NCI-H1436 treated with DMSO at 0.1 percent for 48 hours (cell line): ENCODE measurements around the gene PLAGL1.
"Not testable (repeated sequence)": the region's sequence is repeated elsewhere in the genome, so short reads cannot be mapped to it uniquely, and the experiment has no call there.

ENCODE experiments used
- DNase-seq: peaks from one replicate; lab custom pipeline; 2025; lab: John Stamatoyannopoulos, UW

PLAGL1 gene

DNA sequence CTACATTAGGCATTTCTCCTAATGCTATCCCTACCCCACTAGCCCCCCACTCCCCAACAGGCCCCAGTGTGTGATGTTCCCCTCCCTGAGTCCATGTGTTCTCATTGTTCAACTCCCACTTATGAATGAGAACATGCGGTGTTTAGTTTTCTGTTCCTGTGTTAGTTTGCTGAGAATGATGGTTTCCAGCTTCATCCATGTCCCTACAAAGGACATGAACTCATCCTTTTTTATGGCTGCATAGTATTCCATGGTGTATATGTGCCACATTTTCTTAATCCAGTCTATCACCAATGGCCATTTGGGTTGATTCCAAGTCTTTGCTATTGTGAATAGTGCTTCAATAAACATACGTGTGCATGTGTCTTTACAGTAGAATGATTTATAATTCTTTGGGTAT, 1.6 kb upstream of the PLAGL1 start:
- DNase-seq: not testable (repeated sequence)

DNA sequence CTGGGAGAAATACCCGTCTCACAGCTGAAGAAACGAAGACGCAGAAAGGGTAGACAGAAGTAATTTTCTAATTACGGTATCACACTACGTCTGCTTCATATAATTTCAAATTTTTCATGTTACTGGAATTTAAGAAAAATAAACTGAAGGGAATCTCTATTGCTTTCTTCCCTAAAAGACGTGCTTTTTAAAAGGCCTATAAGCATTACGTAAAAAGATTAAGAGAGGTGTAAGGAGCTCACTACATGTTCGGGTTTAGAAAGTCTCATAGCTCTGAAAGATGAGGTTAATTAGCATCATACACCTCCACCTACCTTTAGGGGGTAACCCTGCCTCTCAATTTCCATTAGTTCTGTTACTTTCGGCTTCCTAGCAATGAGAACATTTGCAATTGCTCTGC, 787 bp upstream of the PLAGL1 start:
- DNase-seq: no peak

DNA sequence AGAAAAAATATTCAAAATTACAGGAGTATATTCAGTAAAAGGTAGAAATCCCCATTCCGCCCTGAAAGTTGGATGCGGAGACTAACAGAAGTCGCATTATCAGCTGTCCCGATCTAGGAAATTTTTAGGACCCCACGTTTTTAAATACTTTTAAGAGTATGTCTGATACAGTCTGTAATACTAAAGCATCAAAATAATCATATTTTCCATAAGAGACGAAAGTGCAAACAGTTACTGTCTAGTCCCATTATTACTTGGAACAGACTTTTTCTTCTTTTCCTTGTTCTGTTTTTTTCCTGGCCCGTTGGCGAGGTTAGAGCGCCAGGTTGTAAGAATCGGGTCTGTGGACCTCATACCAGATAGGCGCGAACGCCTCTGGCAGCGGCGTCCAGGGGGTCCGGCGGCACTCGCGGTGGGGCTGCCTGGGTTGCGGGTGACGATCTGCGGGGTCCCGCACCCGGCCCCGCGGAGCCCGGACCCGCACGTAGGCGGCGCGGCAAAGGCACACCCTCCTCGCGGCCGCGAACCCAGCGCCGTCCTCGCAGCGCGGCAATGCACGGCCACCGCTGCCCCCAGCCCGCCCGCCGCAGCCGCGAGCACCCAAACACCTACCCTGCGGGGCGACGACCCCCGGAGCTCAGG, 460 bp downstream of the PLAGL1 start:
- DNase-seq: no peak

DNA sequence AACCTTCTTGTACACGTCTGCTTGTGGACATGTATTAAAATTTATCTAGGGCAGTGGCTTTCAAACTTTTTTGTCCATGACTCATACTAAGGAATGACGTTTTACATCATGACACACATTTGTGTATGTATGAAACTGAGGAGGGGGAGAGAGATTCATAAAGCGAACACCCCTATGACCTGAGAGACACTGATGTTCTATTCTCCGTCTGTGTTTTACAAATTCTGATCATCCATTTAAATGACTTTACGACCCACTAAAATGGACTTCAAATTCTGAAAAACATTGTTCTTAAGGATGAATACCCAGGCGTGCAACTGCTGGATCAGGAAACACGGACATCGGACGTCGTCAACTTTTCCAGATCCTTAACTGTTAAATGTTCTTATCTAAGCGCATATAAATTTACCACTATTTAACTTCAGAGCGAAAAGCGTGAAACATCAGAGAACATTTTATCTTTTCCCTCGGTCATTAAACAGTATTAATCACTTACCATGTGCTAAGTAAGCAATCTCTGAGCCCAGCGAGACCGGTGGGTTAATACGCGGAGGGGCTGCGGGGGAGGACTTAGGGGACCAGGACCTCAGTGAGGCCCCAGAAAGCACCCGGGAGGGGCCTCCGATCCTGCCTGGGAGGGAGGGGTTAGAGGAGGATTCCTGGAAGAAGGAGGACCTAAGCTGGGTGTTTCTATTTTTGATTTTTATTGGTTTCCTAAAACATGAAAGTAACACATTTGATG, 1.2 kb downstream of the PLAGL1 start:
- no peak for DNase-seq

DNA sequence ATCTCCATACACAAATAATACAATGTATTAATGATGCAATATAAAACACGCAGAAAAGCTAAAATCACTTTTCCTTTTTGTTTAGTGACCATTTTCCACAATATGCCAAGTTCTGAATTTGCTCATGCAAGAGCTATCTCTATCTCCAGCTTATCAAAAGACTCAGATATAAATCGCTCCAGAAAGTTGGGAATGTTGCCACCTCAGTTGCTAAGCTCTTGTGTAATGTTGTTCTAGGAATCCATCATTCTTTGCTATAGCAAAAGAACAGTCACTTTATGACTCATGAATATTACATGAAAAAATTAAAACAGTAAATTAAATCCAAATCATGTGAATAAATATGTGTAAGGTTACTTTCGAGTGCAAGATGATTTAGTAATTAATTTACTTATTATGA, 8.7 kb downstream of the PLAGL1 start:
- DNase-seq: no peak

DNA sequence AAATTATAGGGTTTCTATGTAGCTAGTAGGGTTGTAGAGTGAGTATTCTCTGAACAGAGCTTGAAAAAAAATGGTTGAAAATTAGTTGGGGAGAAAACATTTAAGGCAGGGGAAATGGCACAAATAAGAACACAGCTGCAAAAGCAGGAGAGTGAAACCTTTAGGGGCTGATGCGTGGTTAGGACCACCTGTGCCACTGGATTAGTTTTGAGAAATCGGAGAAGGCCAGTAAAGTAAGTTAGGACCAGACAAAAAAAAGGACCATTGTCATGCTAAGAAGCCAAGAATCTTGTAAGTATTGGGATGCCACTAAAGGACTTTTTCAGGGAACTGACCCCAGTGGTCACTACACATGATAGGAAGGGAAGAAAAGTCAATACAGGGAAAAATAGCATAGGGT, 9.4 kb downstream of the PLAGL1 start:
- DNase-seq: no peak

DNA sequence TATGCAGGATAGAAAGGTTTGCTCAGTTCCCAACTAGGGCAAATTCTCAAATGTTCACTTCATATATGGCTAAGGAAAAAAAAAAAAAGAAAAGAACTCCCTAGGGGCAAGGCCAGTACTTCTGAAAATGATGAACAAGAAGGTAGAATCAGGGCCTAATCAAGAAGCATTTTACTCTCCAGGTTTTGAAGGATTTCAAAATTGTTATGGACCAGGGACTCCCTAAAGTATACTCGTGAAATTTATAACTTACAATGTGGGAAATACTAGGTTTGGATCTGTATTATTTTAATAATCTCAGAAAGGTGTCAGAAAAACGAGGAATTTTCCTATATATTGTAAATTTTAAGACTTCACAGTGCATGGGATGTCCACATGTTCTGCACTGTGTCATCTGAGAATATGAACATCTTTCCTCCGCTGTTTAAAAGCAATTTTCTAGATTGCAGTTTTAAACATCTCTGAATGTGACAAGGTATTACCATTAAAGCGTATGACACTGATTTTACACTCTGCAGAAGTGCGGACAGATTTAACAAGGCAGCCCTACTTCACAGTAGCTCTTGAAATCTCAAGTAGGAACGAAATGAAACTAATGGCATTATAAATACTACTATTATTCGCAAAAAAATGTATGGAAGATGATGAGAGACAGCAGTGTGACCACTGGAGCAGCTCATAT, 14.0 kb downstream of the PLAGL1 start:
- DNase-seq: no peak

DNA sequence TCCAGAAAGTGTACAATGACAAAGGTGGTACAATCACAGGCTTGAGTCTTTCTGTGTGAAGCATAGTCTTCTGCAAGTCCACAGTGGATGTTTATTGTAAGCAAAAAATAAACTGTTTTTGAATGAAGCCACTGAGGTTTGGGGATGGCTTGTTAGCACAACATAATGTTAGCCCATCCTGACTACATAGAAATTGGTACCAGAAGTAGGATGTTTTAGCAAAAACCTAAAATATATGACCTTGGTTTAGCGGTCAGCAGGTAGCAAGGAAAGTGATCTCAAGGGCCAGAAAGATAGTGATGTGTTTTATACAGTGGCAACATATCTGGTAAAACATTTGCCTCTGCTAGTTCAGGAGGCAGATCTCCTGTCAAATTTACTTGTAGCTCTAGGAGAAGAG, 15.8 kb downstream of the PLAGL1 start:
- DNase-seq: no peak

DNA sequence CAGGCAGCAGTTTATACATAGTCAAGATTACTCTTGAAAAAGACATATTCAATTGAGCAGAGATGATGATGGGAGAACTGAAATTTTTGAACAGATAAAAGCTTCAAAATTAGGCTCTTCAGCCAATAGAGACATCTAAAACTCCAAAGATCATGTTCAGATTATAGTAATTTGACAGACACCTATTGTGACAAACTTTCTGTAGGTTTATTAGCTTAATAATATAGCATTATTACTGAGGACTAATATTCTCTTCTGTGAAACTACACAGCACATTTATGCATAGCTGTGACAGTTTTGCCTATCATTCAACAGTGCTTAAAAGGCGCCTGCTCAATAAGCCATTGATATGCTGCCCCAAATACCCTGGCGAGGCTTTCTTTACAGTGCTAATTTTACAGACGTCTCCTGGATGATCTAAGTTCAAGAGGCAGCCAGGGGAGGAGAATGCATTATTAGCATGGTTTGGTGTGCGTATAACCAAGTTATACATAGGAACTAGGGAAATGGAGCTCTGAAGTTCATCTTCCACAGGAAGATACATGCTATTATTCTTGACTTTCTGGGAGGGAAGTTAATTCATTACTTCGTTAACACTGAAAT, 21.5 kb downstream of the PLAGL1 start:
- no peak for DNase-seq

DNA sequence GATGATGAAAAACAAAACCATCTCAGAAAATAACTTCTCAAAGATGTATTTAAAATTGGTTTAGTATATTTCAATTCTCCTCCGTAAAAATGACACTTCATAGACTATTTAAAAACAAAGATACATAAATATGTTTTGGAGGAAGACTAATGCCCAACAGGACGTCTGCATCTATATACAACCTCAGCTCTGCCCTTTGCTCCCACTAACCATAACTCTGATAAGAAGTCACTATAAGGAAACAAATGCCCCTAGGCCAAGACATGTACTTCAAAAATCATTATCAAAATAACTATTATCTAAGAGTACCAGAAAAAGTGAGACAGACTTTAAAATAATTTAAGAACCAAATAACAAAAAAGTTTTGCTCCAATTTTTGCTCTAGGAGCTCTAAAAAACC, 23.4 kb downstream of the PLAGL1 start:
- DNase-seq: no peak

DNA sequence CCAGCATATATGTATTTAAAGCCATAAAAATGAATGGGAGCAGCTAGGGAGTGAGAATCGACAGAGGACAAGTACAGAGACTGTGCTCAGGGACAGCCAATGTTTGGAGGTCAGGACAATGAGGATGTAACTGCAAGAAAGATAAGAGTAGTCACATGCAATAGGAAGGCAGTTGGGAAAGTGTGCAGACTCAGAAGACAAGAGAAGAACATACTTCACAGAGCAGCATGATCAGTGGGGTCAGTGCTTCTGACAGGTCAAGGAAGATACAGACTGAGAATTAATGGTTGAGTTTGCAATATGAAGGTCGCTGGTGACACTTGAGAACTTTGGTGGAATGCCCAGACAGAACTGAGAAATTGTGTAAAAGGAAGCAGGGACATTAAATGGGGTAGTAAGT, 25.1 kb downstream of the PLAGL1 start:
- no peak for DNase-seq

DNA sequence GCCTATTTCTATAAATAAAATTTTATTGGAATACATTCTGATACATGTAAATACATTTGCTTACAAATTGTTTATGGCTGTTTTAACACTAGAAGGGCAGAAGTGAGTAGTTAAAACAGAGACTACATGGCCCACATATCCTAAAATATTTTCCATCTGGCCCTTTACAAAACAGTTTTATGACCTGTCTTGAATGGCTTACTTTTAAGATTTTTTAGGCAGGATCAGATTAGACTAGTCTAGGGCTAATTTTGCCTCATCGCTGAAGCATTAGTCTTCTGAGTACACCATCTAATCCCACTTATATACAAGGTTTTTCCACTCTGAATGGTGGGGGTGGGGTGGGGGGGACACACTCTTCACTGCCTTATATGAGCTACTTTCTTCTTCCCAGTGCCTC, 27.1 kb downstream of the PLAGL1 start:
- DNase-seq: no peak

DNA sequence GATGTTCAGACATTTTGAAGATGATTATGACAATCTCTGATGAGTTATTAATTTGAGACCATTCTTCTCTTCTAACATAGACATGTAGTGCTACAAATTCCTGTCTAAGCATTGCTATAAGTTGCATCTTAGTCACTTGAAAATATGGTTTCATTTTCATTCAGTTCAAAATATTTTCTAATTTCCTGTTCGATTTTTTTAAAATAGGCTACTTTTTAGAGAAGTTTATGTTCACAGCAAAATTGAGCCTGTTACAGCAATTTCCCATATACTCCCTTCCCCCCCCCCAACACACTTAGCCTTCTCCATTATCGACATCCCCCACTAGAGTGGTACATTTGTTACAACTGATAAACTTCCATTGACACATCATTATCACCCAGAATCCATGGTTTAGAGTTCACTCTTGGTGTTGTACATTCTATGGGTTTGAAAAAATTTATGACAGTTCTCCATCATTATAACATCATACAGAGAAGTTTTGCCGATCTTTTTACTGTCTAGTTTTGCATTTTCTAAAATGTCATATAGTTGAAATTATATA, 31.2 kb downstream of the PLAGL1 start:
- DNase-seq: no peak

DNA sequence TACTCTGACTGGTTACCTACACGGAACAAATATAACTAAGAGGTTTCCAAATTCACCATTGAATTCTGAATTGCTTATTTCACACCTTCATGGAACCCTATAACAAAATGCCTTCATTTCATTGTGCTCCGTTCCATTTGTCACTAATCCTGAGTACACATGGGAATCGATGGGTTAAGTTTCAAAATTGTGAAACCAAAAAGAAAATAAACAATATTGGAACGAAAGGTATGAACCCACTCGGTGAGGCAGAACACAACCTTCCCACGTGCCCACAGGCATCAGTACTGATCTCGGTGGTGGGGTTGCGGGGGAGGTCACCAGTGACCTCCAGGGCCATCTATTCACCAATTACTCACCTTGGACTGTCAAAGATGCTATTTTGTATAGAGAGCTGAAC, 34.0 kb downstream of the PLAGL1 start:
- DNase-seq: no peak

DNA sequence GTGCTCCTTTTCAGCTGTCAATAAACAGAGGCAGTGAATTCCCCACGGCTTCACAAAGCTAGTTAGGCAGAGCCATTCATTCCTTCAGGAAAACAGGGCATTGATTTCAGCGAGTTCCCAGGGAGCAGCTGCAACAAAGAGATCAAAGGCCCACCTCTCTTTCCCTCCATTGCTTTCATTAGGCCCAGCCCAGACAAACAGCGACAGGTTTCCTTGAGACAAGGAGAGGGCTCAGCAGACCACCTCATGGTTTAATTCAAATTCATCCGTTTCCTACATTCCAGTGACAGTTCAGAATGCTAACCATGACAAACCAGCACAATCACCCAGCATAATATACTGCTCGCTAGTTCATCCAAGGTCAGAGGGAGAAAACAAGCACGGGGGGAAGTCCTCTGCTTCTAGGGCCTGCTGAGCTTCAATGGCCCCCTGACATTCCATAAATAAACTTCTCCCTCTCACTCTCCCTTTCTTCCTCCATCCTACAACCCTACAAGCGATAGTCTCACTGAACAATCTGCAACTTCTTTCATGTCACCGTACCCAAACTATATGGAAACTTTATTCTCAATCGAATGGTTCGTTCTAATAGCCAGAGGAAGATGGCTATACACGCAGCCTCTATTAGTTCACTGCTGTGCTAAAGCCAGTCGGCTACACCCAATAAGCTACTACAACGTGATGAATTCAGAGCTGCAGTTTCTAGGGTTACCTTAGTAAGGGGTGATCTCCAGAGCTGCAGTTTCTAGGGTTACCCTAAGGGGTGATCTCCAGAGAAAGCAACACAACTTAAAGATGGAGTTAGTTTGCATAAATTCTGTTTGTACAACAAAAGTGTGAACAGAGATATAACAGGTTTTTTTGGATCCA, 34.7 kb downstream of the PLAGL1 start:
- no peak for DNase-seq

DNA sequence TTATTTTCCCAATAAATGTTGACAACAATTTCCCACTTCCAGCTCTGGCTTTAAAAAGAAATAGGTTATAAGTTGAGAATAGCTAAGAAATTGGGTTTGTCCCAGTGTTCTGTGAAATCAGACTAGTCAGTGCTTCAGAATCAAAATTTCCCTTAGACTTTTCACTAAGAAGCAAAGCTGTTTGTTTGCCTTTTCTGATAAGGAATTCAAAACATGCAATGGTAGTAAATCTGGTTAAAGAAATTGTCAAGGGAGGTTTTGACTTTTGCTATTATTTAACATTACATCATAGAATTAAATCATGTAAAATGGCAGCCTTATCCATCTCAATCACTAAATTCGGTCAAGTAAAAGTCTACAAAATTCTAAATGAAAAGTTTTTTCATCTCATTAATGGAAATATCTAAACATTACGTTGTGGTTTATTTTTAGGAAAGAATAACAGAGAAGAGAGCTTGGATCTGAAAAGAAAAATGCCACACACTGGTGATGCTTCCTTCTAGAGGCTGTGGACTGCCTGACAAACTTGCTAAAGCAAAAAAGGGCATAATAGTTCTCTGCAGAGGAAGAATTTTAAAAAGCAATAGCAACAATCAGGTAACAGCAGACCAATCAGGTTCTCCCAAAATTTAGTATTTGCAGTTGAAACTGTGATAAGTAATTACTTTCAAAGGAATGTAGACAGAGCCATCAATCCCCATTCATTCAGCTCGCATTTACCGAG, 36.4 kb downstream of the PLAGL1 start:
- DNase-seq: no peak

DNA sequence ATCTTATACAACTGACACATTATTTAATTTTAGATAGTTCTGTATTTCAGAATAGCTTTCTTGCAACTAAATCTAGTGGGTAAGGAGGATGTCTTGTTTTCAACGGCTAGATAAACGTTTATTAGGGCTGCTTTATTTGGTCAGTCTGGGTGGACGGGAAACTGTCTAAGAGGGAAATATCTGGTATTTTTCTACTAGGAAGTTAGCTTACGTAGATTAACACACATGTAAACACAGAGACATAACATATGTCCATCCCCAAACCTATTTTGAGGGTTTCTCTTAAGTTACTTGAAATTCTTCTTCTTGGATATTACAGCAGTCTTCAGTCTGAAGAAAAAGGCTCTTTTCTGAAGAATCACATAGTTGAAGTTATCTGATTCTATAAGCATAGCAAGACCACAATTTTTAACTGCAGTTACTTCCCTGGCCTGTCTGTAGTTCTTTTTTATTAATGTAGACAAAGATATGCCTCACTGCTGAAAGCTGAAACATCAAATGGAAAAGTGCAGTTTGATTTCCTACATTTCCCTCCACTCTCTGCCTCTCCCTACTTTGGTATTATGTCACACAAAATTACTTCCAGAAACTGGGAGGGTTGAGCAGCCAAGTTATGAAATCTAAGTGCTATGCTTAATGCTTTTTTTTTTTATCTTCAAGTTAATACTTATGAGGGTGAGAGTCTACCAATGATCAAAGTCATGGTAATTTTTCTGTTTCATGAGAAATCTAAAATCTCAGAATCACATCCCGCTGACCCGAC, 37.4 kb downstream of the PLAGL1 start:
- no peak for DNase-seq

DNA sequence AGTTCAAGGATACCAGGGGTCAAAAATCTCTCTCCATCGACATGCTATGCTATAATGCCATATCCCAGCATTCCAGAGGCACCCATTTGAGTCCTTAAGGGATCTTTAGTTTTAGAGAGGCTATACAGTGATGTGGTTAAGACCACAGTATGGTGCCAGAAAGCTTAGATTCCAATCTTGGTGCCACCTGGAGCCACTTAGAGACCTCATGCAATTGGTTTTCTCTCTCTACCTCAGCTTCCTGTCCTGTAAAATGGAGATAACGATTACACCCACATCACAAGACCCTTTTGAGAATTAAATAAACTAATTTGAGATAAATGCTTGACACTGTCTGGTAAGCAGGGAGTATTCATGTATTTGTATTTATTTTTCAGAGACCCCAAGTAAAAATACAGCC, 39.0 kb downstream of the PLAGL1 start:
- no peak for DNase-seq

DNA sequence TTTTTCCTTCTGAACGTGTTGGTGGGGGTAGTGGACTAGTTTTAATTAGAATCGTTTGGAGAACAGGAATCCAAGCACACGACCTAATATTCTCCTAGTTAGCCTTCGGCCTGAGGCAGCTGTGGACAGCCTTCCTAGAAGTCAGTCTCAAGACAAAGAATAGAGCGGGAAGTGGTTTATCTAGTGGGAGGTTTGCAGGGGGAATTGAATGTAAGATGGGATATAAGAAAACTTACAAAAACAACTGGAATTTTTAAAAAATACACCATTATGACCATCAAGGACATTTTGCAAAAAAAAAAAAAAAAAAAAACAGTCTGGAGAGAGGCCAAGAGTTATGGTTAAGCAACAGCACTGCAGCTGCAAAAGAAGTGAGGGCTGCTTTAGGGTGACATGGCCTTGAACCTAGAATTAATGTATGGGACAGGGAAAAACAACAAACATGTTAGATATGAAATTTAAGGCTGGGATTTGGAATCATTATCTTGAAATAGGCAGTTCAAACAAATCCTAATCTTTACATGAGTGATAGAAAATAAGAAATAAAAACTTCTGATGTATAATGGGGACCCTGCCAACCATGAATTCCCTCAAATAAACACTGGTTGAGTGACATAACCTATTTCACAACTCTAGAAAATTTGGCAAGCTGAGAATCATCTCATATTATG, 40.2 kb downstream of the PLAGL1 start:
- no peak for DNase-seq

DNA sequence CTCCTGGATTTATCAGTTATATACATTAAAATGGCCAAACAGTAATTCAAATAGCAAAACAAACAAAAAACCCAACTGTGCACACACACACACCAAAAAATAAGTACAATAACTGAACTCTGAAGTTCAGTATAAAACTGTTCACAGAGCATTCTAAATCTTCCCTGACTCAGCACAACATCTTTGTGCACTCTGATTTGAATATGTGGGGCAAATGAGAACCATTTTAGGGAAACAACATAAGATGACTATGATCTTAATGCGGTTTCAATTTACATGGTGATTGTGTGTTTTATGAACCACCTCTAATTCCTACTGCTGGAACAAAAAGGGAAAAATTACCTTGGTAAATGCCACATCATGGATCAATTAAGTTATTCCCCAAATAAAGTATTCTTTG, 41.7 kb downstream of the PLAGL1 start:
- DNase-seq: no peak
